ENCODE results near the gene GPRC5D.

GRCh38 chr12:12997156-12997555, 45.2 kb upstream of the GPRC5D start:
- TF ChIP-seq CTCF (optimal IDR thresholded peaks at IDR 0.05 in 1 of 3, IDR thresholded peaks at IDR 0.05 in 1 of 3, conservative IDR thresholded peaks at IDR 0.05 in 1 of 3; ENCODE audit: extremely low read depth in 1 of 3, insufficient read depth in 2 of 3, low read length in 3 of 3): no peak
- TF ChIP-seq EZH2 (IDR thresholded peaks at IDR 0.05; ENCODE audit: low read length): no peak
